SK-N-SH treated with all-trans-retinoic acid at 6 μM for 48 hours (cell line): ENCODE measurements around the gene GPATCH2L.
A peak's percentile ranks its signal among the peaks of the same experiment; 100 is the strongest.

Experiments used
- ATAC-seq: fragments of 200-7000 bp; cut with Tn5 transposase; 3 replicates; pipeline ENCODE4 v1.9.1; 2020; ENCODE audit warnings: mild to moderate bottlenecking, moderate library complexity
- BACH2 ChIP-seq: fragments of 250-450 bp; sonication (Bioruptor Pico); IDR thresholded peaks from 2 replicates; pipeline ENCODE4 v1.9.0; 2021; ENCODE audit warnings: mild to moderate bottlenecking, borderline replicate concordance
- CSDC2 ChIP-seq: fragments of 250-450 bp; sonication (Bioruptor Pico); IDR thresholded peaks from 2 replicates; pipeline ENCODE4 v1.5.0; 2020; ENCODE audit warnings: mild to moderate bottlenecking, moderate library complexity
- ESRRG ChIP-seq: fragments of 250-450 bp; sonication (Bioruptor Pico); IDR thresholded peaks from 2 replicates; pipeline ENCODE4 v1.6.1; 2021; ENCODE audit warnings: mild to moderate bottlenecking
- ISL1 ChIP-seq: fragments of 250-450 bp; sonication (Bioruptor Pico); IDR thresholded peaks from 2 replicates; pipeline ENCODE4 v2.1.2; 2022; ENCODE audit warnings: mild to moderate bottlenecking, moderate library complexity
- OSR1 ChIP-seq: fragments of 250-450 bp; sonication (Bioruptor Pico); IDR thresholded peaks from 2 replicates; pipeline ENCODE4 v1.8.0; 2022; ENCODE audit warnings: moderate library complexity, mild to moderate bottlenecking, inconsistent platforms
- PPARA ChIP-seq: fragments of 250-450 bp; sonication (Bioruptor Pico); IDR thresholded peaks from 2 replicates; pipeline ENCODE4 v1.5.0; 2020; ENCODE audit warnings: mild to moderate bottlenecking, borderline replicate concordance
- RARB ChIP-seq: fragments of 250-450 bp; sonication (Bioruptor Pico); IDR thresholded peaks from 2 replicates; pipeline ENCODE4 v1.8.0; 2021; ENCODE audit warnings: mild to moderate bottlenecking, moderate library complexity
- TCF4 ChIP-seq: fragments of 250-450 bp; sonication (Bioruptor Pico); IDR thresholded peaks from 2 replicates; pipeline ENCODE4 v1.8.0; 2021; ENCODE audit warnings: mild to moderate bottlenecking, moderate library complexity, borderline replicate concordance
- TOX ChIP-seq: fragments of 250-450 bp; sonication (Bioruptor Pico); IDR thresholded peaks from 2 replicates; pipeline ENCODE4 v1.8.0; 2021; ENCODE audit warnings: mild to moderate bottlenecking, moderate library complexity, borderline replicate concordance
- ZC3H10 ChIP-seq: fragments of 250-450 bp; sonication (Bioruptor Pico); IDR thresholded peaks from 2 replicates; pipeline ENCODE4 v1.5.1; 2021; ENCODE audit warnings: mild to moderate bottlenecking, moderate library complexity
- ZFP3 ChIP-seq: fragments of 250-450 bp; sonication (Bioruptor Pico); IDR thresholded peaks from 2 replicates; pipeline ENCODE4 v1.5.0; 2020; ENCODE audit warnings: mild to moderate bottlenecking, moderate library complexity
- ZFP30 ChIP-seq: fragments of 450-650 bp; formaldehyde crosslinking; IDR thresholded peaks from 2 replicates; pipeline ENCODE4 v1.5.0; 2022; ENCODE audit warnings: mild to moderate bottlenecking, moderate library complexity
- ZNF565 ChIP-seq: fragments of 450-650 bp; formaldehyde crosslinking; conservative IDR thresholded peaks from 2 replicates; pipeline ENCODE4 v1.5.0; 2020; ENCODE audit warnings: low read depth, mild to moderate bottlenecking, moderate library complexity
- ZNF70 ChIP-seq: fragments of 450-650 bp; formaldehyde crosslinking; IDR thresholded peaks from 2 replicates; pipeline ENCODE4 v1.5.0; 2020; ENCODE audit warnings: mild to moderate bottlenecking, moderate library complexity
- ZNF8 ChIP-seq: fragments of 450-650 bp; formaldehyde crosslinking; IDR thresholded peaks from 2 replicates; pipeline ENCODE4 v1.5.0; 2020; ENCODE audit warnings: mild to moderate bottlenecking, moderate library complexity
- TF ChIP-seq, protein P1 (sequence below): fragments of 250-450 bp; sonication (Bioruptor Pico); IDR thresholded peaks from 2 replicates; pipeline ENCODE4 v1.8.0; 2021; ENCODE audit warnings: low read depth, mild to moderate bottlenecking, moderate library complexity, borderline replicate concordance
- TF ChIP-seq, protein P2 (sequence below): fragments of 250-450 bp; sonication (Bioruptor Pico); IDR thresholded peaks from 2 replicates; pipeline ENCODE4 v1.5.1; 2021; ENCODE audit warnings: mild to moderate bottlenecking, moderate library complexity
- TF ChIP-seq, protein P3 (sequence below): fragments of 250-450 bp; sonication (Bioruptor Pico); IDR thresholded peaks from 2 replicates; pipeline ENCODE4 v1.8.0; 2020; ENCODE audit warnings: mild to moderate bottlenecking, moderate library complexity, borderline replicate concordance
- TF ChIP-seq, protein P4 (sequence below): fragments of 250-450 bp; sonication (Bioruptor Pico); IDR thresholded peaks from 2 replicates; pipeline ENCODE4 v1.5.1; 2020; ENCODE audit warnings: low read depth, mild to moderate bottlenecking, moderate library complexity
- TF ChIP-seq, protein P5 (sequence below): fragments of 250-450 bp; sonication (Bioruptor Pico); IDR thresholded peaks from 2 replicates; pipeline ENCODE4 v1.5.0; 2020; ENCODE audit warnings: mild to moderate bottlenecking, moderate library complexity

GPATCH2L gene

DNA sequence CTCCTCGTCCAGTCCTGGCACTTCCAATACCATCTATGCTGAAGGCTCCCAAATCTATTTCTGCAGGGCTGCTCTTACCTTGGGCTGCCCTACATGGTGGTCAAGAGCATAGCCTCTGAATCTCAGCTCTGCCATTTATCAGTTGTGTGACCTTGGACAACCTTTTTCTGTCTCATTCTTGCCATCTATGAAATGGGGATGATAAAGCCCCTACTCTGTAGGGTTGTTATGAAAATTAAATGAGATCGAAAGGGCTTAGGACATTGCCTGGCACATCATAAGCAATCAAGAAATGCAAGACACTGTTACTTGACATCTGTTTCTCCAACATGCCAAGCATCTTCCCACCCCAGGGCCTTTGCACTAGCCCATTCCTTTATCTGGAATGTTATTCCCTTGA, 45.5 kb upstream of the GPATCH2L start:
- no peak for ATAC-seq
- TF ChIP-seq ISL1 (CRISPR knock-in tag), result no peak
- no peak for TF ChIP-seq ZFP30 (CRISPR knock-in tag)
- no peak for TF ChIP-seq BACH2 (CRISPR knock-in tag)
- TF ChIP-seq, protein P1, sequence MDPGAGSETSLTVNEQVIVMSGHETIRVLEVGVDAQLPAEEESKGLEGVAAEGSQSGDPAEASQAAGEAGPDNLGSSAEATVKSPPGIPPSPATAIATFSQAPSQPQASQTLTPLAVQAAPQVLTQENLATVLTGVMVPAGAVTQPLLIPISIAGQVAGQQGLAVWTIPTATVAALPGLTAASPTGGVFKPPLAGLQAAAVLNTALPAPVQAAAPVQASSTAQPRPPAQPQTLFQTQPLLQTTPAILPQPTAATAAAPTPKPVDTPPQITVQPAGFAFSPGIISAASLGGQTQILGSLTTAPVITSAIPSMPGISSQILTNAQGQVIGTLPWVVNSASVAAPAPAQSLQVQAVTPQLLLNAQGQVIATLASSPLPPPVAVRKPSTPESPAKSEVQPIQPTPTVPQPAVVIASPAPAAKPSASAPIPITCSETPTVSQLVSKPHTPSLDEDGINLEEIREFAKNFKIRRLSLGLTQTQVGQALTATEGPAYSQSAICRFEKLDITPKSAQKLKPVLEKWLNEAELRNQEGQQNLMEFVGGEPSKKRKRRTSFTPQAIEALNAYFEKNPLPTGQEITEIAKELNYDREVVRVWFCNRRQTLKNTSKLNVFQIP (CRISPR knock-in tag), result no peak
- TF ChIP-seq TCF4 (CRISPR knock-in tag), result no peak
- TF ChIP-seq, protein P2, sequence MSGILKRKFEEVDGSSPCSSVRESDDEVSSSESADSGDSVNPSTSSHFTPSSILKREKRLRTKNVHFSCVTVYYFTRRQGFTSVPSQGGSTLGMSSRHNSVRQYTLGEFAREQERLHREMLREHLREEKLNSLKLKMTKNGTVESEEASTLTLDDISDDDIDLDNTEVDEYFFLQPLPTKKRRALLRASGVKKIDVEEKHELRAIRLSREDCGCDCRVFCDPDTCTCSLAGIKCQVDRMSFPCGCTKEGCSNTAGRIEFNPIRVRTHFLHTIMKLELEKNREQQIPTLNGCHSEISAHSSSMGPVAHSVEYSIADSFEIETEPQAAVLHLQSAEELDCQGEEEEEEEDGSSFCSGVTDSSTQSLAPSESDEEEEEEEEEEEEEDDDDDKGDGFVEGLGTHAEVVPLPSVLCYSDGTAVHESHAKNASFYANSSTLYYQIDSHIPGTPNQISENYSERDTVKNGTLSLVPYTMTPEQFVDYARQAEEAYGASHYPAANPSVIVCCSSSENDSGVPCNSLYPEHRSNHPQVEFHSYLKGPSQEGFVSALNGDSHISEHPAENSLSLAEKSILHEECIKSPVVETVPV (CRISPR knock-in tag), result no peak
- TF ChIP-seq TOX (CRISPR knock-in tag), result no peak
- TF ChIP-seq, protein P3, sequence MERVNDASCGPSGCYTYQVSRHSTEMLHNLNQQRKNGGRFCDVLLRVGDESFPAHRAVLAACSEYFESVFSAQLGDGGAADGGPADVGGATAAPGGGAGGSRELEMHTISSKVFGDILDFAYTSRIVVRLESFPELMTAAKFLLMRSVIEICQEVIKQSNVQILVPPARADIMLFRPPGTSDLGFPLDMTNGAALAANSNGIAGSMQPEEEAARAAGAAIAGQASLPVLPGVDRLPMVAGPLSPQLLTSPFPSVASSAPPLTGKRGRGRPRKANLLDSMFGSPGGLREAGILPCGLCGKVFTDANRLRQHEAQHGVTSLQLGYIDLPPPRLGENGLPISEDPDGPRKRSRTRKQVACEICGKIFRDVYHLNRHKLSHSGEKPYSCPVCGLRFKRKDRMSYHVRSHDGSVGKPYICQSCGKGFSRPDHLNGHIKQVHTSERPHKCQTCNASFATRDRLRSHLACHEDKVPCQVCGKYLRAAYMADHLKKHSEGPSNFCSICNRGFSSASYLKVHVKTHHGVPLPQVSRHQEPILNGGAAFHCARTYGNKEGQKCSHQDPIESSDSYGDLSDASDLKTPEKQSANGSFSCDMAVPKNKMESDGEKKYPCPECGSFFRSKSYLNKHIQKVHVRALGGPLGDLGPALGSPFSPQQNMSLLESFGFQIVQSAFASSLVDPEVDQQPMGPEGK (CRISPR knock-in tag), result no peak
- no peak for TF ChIP-seq ZFP3 (CRISPR knock-in tag)
- TF ChIP-seq RARB, result no peak
- TF ChIP-seq ESRRG (CRISPR knock-in tag), result no peak
- TF ChIP-seq ZNF565 (CRISPR knock-in tag), result no peak
- TF ChIP-seq, protein P4, sequence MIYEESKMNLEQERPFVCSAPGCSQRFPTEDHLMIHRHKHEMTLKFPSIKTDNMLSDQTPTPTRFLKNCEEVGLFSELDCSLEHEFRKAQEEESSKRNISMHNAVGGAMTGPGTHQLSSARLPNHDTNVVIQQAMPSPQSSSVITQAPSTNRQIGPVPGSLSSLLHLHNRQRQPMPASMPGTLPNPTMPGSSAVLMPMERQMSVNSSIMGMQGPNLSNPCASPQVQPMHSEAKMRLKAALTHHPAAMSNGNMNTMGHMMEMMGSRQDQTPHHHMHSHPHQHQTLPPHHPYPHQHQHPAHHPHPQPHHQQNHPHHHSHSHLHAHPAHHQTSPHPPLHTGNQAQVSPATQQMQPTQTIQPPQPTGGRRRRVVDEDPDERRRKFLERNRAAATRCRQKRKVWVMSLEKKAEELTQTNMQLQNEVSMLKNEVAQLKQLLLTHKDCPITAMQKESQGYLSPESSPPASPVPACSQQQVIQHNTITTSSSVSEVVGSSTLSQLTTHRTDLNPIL (CRISPR knock-in tag), result no peak
- no peak for TF ChIP-seq ZC3H10 (CRISPR knock-in tag)
- TF ChIP-seq, all 23 proteins: peak for 0

DNA sequence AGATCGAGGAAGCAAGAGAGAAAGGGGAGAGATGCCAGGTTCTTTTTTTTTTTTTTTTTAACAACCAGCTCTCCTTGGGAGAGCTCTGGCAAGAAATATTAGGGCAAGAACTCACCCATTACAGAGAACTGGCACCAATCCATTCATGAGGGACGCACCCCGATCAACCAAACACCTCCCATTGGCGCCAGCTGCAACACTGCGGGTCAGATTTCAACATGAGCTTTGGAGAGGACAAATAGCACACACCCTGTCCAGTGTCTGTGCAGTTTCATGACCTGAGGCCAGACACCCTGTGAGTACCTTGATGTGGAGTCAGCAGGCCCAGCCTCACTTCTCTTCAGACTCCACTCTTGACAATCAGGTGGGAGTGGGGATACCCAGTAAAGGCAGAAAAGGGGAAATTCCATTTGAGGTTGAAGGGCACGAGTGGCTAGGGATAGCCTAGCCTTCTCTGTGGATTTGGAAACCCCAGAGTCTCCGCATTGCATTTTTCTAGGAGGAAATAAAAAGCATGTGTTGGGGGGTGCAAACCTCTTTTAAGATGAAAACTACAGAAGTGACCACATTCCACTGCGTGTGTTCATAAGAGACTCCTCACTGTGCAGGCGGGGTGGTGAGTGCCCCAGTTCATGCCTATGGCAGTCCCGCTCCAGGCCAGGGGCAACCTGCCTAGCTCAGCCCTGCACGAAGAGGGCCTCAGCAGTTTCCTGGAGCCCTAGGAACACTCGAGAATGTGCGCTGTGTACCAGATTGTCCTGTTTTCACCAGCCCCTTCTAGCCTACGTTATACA, 42.4 kb upstream of the GPATCH2L start:
- TF ChIP-seq, protein P5, sequence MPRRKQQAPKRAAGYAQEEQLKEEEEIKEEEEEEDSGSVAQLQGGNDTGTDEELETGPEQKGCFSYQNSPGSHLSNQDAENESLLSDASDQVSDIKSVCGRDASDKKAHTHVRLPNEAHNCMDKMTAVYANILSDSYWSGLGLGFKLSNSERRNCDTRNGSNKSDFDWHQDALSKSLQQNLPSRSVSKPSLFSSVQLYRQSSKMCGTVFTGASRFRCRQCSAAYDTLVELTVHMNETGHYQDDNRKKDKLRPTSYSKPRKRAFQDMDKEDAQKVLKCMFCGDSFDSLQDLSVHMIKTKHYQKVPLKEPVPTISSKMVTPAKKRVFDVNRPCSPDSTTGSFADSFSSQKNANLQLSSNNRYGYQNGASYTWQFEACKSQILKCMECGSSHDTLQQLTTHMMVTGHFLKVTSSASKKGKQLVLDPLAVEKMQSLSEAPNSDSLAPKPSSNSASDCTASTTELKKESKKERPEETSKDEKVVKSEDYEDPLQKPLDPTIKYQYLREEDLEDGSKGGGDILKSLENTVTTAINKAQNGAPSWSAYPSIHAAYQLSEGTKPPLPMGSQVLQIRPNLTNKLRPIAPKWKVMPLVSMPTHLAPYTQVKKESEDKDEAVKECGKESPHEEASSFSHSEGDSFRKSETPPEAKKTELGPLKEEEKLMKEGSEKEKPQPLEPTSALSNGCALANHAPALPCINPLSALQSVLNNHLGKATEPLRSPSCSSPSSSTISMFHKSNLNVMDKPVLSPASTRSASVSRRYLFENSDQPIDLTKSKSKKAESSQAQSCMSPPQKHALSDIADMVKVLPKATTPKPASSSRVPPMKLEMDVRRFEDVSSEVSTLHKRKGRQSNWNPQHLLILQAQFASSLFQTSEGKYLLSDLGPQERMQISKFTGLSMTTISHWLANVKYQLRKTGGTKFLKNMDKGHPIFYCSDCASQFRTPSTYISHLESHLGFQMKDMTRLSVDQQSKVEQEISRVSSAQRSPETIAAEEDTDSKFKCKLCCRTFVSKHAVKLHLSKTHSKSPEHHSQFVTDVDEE (CRISPR knock-in tag), result no peak
- TF ChIP-seq CSDC2 (CRISPR knock-in tag), result no peak
- no peak for TF ChIP-seq ZNF70
- TF ChIP-seq, protein P4 (CRISPR knock-in tag), result no peak
- TF ChIP-seq ISL1 (CRISPR knock-in tag), result no peak
- TF ChIP-seq OSR1 (CRISPR knock-in tag), result no peak
- TF ChIP-seq ZNF8 (CRISPR knock-in tag), result no peak
- no peak for TF ChIP-seq ESRRG (CRISPR knock-in tag)
- no peak for TF ChIP-seq RARB
- TF ChIP-seq PPARA (CRISPR knock-in tag), result no peak
- ATAC-seq, result peak; percentile 18; the same call in 1 of the 3 replicates
